Measurements from ENCODE around the gene COG7.
"Not testable (repeated sequence)": the region's sequence is repeated elsewhere in the genome, so short reads cannot be mapped to it uniquely, and the experiment has no call there.

GRCh38 chr16:23400447-23400846, 52.5 kb downstream of the COG7 start:
- TF ChIP-seq, protein P1, sequence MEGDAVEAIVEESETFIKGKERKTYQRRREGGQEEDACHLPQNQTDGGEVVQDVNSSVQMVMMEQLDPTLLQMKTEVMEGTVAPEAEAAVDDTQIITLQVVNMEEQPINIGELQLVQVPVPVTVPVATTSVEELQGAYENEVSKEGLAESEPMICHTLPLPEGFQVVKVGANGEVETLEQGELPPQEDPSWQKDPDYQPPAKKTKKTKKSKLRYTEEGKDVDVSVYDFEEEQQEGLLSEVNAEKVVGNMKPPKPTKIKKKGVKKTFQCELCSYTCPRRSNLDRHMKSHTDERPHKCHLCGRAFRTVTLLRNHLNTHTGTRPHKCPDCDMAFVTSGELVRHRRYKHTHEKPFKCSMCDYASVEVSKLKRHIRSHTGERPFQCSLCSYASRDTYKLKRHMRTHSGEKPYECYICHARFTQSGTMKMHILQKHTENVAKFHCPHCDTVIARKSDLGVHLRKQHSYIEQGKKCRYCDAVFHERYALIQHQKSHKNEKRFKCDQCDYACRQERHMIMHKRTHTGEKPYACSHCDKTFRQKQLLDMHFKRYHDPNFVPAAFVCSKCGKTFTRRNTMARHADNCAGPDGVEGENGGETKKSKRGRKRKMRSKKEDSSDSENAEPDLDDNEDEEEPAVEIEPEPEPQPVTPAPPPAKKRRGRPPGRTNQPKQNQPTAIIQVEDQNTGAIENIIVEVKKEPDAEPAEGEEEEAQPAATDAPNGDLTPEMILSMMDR (IDR thresholded peaks at IDR 0.05) = not testable (repeated sequence)
- TF ChIP-seq POLR2AphosphoS5 (IDR thresholded peaks at IDR 0.05) = not testable (repeated sequence)

Measured in breast epithelium (tissue), 3 donors.